HG02938 (cell line): ENCODE data around the gene IL1RN.

ENCODE experiments used
- ATAC-seq: cut with Tn5 transposase; IDR thresholded peaks from one replicate; pipeline ENCODE4 v1.9.1; 2021; ENCODE audit warnings: mild to moderate bottlenecking, moderate library complexity; ENCODE audit not compliant: unreplicated experiment

Gene IL1RN

DNA sequence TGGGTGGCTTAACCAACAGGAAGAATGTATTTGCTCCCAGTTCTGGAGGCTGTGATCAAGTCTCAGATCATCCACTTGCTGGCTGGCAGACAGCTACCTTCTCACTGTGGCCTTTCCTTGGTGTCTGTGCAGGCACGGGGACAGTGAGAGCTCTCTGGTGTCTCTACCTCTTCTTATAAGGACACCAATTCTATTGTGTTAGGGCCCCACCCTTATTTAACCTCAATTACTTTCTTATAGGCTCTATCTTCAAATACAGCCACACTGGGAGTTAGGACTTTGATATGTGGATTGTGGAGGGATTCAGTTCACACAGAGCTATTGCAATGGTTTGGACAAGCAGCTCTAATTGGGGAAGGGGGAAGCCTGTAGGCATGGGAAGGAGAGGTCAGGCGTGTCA, 25.3 kb upstream of the IL1RN start:
- ATAC-seq = no peak

DNA sequence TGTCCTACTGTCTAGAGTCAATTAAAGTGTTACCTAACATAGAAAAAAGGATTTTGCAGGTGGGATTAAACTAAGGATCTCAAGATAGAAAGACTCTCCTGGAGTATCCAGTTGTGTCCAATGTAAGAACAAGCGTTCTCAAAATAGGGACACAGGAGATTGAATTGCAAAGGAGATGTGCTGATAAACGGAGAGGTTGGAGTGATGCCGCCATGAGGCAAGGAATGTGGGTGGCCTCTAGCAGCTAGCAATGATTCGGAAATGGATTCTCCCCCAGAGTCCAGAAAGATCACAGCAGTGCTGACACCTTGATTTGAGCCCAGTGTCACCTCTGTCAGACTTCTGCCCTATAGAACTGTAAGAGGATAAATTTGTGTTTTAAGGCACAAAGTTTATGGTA, 24.1 kb upstream of the IL1RN start:
- no peak for ATAC-seq

DNA sequence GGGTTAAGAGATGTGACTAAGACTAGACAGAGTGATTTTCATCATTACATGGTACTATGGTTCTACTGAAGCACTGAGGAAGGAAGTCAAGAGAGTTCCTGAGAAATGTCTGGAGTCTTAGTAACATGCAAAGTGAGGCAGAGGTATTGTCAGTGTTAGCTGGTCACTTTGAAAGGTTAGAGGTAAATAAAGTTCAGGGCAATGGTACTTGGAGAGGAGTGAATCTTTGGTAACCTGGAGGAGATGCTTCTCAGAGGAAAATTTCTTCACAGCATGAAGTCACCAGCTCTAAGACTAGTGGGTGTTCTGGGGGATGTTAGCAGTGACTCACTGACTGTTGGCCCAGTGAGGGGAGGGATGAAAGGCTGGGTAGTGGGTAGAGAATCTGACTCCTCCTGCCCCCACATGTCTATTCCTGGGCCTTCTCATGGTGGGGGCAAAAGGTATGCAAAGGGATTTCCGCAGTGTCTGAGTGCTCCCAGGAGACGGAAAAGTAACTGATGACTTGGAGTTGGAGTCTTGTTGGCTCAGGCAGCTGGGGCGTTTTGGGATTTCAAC, 23.3 kb upstream of the IL1RN start:
- no peak for ATAC-seq

DNA sequence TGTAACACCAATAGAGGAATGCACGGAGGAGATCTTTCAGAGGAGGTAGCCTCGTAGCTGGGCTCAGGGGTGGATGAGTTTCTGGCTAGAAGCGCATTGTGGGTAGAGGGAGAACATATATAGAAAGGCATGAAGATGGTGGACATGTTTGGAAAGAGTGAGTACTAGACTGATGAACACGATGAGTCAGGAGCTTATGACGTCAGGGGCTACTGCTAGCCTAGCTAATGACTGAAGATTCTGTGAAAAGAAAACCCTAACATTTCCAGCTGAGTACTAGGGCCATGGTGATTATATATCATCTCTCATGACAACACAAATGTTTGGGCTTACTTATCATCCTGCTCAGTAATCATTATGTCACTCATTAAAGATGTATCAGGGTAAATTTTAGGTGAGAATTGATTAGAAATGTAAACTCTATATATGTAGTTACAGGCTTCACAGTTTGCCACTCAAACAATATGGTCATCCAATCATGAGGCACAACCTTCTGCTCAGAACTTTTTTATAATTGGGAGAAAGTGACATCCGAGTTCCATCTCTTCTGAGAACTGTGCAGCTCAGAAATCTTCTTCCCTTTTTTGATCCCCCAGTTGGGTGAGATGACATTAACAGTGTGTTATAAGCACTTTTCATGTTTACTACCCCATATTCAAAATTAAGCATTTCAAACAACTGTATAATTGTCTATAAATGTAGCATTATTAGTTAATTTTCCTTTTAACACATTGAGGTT, 22.2 kb upstream of the IL1RN start:
- ATAC-seq = no peak

DNA sequence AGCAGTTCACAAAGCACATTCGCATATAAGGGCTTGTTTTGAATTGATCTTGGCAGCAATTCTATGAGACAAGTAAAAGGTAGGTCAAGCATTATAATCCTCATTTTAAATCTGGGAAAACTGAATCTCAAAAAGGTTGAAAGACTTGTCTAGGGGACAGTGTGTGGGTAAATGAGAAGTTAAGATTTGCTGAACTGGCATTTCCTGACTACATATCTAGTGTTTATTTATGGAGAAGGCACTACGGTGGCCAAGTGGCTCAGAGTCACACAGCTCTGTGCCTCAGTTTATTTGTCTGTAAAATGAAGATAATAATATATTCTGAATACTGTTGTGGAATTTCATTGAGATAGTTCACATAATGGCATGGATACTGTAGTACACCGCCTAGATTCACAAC, 16.3 kb upstream of the IL1RN start:
- no peak for ATAC-seq

DNA sequence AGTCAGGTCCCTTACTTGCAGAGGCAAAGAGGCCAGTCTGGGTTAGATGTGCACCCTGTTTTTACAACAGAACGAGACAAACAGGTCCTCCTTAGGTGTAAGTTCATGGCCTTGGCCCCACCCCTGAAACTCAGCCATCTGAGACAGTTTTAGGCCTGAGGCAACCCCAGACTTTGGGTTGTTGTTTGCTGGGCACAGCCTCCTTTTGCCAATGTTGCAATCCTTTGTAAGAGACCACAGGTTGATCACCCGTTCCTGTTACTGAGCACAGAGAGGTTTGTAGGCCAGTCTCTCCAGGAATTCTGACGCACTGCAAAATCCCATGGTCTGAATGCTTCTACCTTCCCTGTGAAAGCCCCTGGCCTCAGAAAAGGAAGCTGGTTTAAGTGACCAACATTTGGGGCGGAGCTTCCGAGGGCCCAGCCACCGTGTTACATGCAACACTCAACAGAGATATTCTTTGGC, 15.5 kb upstream of the IL1RN start:
- no peak for ATAC-seq

DNA sequence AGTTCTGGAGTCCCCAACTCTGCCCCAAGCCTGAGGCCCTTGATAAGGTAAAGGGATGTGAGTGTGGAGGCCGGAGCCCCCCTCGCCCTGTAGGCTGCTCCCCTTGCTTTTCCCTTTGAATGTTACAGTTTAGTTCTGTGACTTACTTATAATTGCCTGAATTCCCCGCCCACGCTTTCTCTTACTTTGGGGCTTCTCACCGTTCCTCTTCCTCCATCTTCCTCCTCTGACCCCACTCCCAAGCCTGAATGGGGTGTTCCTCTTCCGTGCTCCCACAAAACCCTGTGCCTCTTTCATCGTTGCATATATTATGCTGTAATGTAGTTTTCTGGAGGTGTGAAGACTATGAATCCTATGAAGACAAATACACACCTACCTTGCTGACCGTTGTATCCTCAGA, 15.0 kb upstream of the IL1RN start:
- no peak for ATAC-seq

DNA sequence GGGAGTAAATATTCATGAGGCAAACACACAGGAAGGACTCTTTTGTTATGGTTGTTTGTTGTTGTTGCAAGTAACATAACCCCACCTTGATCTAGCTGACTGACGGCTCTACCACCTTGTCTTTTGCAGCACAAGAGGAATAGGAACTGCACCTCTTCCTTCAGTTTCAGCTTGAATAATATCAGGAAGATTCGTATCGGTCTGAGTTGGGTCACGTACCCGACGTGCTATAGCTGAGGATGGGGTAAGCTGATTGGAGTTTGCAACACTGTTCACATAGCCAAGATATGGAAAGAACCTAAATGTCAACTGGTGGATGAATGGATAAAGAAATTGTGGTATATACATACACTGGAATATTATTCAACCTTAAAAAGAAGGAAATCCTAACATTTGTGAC, 14.5 kb upstream of the IL1RN start:
- no peak for ATAC-seq

DNA sequence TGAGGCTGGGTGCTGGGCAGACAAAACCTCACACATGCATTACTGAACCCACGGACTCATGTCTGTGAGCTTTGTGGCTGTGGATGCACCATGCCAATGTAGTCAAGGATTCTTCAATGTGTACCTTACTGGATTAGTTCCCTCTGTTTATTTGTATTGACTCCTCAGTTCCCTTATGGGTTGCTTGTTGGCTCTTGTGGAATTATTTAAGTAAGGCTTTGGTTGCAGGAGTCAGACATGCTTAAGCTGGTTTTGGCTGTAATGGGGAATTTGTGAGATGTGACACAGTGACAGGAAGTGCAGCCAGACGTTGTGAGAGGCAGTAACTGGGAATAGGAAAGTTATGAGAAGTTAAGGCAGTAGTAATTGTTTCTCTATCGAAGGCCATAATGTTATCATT, 13.6 kb upstream of the IL1RN start:
- no peak for ATAC-seq

DNA sequence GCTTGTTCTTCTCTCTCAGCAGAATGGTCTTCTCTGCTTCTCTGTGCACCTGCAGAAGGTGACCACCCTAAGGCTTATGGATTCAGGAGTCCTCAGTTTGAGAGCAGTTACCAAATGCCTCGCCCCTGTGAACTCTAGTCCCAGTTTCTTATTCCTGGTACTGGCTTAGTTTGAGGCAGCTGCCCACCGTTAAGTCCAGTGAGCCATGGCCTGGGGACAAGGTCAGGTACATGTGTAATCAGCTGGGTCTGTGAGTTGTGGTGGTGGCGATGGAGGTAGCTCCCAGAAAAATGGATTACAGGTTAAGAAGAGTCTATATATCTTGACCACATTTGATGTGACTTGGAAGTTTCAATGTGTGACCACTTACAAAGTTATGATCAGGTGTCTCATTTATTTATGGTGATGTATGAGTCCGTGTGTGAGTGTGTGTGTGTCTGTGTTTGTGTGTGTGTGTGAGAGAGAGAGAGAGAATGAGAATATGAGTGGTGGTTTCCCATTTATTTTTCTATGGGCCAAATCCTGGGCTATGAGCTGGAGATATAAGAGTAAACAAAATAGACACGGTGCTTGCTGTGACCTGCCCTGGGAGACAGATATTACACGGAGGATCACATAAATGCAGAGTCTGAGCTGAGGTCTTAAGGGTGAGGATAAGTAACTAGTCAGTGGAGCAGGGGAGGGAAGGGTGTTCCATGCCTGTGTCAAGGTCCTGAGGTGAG, 13.0 kb upstream of the IL1RN start:
- ATAC-seq = no peak

DNA sequence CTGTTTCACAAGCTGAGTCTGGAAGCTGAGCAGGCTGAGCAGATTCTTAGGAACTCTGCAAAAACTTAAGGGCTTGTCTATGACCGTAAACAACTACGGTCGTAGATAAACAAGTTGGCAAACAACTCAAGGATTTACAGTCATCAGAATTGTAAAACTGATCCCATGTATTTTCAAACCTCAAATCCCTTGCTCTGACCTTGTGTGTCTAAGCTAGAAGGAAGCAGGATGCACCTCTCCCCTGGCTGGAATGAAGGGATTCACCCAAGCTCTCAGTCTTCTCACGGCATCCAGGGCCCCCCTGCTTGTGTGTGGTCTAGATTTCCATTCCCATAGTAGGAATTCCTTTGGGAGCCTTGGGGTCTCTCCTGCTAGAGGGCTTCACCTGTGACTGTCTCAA, 12.4 kb upstream of the IL1RN start:
- ATAC-seq = no peak

DNA sequence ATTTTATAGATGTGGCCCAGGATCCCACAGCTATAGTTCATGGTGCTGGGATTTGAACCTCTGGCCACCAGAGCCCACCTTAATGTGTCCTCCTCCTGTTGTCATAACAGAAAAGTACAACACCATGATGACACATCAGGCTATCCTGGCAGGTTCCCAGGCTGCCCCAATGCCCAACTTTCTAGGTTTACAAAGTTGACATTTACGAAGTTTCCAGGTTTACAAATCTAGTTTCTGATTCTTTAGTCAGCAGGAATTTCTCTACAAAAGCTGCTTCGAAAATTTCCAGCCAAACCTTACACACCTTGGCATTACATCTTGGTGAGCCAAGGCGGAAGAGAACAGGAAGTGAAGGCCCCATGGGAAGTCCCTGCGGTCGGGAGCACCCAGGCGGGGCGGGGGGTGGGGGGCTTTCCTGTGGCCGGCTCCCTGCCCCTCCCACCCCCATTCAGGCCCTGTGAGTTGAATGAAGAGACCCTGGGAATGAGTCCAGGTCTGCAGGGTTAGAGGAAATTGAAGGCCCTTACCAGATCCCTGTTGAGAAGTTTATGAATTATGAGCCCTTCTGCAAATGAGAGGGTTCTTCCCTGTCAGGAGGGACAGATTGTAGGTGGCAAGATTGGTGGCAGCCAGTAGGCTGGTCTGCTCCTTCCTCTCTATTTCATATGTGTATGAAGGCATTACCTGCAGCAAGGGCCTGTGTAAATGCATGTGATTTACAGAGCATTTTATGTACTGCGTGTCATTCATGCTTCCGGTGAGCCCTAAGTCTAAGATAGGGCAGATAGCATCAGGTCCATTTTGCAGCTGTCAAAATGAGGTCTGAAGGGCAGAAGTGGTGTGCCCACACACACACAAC, 11.1 kb upstream of the IL1RN start:
- ATAC-seq = no peak

DNA sequence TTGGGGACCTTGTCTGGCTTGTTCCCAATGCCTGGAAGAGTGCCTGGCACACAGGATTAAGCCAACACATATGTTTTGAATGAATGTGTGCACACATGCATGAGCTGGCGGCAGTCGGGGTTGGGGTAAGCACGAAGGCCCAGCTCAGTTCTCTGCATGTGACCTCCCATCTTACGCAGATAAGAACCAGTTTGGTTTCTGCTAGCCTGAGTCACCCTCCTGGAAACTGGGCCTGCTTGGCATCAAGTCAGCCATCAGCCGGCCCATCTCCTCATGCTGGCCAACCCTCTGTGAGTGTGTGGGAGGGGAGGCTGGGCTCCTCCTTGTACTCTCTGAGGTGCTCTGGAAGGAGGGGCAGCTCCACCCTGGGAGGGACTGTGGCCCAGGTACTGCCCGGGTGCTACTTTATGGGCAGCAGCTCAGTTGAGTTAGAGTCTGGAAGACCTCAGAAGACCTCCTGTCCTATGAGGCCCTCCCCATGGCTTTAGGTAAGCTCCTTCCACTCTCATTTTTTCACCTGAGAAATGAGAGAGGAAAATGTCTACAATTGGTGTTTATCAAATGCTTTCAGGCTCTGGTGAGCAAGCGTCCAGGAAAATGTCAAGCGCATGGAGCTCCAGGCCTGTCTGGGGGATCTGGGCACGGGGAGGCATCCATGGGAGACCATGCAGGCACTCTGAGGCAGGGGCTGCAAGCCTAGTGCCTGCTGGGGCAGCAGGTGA, 9.7 kb upstream of the IL1RN start:
- ATAC-seq = no peak

DNA sequence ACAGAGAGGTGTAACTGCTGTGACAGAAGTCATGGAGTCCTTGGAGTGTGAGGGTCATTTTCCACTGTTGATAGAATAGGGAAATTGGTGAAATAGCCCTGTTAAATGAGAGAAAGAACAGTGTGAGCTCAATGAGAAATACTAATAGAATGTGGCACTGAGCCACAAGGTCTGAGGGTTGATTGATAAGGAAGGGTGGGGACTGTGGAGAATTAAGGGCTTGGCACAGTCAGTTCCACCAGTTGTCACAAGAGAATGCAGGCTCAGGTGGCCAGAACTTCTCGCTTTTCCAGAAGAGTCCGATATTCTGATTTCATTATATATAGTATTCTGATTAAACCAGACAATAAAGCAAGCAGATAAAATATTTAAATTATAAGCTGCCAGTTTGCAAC, 9.1 kb upstream of the IL1RN start:
- ATAC-seq = no peak

DNA sequence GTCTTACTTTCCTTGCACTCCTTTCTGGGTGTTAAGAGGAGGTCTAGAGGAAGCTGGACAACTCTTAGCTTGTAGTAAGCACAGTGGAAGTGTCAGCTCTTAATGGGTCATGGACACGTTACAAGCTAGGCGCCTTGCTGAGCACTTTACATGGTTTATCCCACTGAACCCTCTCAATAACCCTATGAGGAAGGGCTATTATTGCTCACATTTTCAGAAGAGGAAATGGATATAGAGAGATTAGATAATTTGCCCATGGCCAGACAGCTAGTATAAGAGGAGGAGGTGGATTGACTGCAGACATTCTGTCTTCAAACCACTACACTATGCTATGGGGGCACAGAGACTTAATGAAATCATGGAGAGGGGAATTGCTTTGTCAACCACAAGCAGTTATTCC, 8.3 kb upstream of the IL1RN start:
- no peak for ATAC-seq

DNA sequence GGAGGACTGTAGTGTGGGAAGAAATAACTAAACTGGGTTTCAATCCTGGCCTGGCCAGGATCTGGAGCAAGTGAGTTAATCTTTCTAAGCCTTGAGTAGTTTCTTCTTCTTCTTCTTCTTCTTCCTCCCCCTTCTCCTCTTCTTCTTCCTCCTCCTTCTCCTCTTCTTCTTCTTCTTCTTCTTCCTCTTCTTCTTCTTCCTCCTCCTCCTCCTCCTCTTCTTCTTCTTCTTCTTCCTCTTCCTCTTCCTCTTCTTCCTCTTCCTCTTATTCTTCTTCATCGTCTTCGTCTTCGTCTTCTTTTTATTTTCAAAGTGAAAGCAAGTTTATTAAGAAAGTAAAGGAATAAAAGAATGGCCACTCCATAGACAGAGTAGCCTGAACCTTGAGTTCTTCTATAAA, 6.5 kb upstream of the IL1RN start:
- ATAC-seq = no peak

DNA sequence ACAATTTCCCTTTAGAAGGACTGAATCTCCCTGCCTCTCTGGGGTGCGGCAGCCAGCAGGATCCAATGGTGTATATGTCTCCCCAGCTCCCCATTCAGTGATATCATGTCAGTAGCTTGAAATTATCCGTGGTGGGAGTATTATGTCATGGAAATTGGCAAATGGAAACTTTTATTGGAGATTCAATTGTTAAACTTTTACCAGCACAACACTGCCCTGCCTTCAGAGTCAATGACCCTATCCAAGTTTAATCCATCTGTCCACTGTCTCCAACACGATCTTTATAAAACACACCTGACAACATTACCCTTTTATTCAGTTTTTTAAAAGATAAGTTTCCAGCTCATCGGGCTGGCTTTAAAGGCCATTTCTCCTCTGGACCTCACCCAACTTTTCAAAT, 5.0 kb upstream of the IL1RN start:
- no peak for ATAC-seq

DNA sequence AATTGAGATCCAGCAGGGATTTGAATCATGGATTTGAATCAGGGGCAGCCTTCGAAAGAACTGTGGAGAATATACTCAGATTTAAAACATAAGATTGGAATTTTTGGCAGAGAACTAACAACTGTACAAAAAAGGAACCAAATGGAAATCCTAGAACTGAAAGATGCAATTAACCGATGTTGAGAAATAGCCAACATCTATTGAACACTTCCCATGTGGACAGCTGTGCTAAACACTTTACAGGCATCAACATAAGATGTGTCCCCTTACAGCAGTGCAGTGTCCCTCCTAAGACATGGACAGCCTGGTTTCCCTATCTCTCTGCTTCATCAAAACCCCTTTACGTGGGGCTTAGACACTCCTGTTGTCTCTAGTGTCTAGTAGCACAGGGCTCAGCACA, 3.7 kb upstream of the IL1RN start:
- ATAC-seq = no peak

DNA sequence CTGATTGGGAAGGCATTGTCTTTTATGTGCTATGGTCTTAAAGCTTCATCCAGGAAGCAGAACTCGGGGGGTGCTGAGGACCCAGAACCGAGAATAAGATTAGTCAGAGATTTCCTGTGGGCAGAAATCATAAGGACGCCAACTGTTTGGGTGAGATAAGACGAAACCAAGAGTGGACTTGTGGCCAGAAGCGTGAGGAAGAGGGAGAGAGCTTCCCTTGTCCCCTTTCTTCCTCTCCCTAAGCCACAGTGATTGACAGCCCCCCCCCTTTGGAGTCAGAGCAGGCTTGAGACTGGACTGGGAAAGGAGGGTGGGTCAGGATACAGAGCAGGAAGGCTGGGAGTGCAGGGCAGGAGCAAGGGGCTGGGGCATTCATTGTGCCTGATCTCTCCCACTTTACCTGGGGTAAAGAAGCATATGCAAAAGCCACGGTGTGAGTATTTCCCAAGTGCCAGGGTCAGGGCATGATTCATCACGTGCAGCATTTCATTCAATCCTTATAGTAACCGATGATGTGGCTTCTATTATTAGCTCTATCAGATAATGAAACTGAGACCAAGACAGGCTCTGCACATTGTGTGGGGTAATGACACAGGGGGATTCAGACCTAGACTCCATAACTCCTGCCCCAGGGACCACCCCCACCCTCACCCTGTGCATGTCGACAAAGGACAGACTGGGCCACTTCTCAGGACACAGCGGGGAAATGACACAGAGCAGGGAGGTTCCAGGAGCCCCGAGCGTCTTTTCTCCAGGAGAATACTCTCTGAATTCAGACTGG, 3.0 kb upstream of the IL1RN start:
- ATAC-seq = peak; percentile 72
